Activated CD4-positive, alpha-beta T cell treated with anti-CD3 and anti-CD28 coated beads for 36 hours (primary cell): ENCODE measurements around the gene PARVG. TPM values are rescaled to one million over a fixed set of nuclear protein-coding genes. Genes with fewer than 3 reads are reported as not detected.

Source experiments
- ATAC-seq: fragments of 200-7000 bp; cut with Tn5 transposase; one replicate; pipeline ENCODE4 v1.10.0; 2021; ENCODE audit warnings: mild to moderate bottlenecking, moderate library complexity
- CTCF ChIA-PET: fragments of 350-600 bp; sonication (Branson Sonifier 250); formaldehyde crosslinking; loops from one replicate; lab custom pipeline; 2021; ENCODE audit warnings: antibody characterized with exemption; lab: Charles Lee
- POLR2A ChIA-PET: fragments of 350-600 bp; sonication (Branson Sonifier 250); formaldehyde crosslinking; loops from one replicate; lab custom pipeline; 2021; ENCODE audit warnings: antibody characterized with exemption, inconsistent platforms; lab: Charles Lee
- DNase-seq: peaks from one replicate; pipeline ENCODE4 v3.0.0-alpha.2; 2020
- H3K27ac Mint-ChIP-seq: one replicate; pipeline ENCODE4 v1.8.0; 2021; ENCODE audit warnings: mixed read lengths
- H3K27me3 Mint-ChIP-seq: one replicate; pipeline ENCODE4 v1.8.0; 2021; ENCODE audit warnings: mixed read lengths
- H3K36me3 Mint-ChIP-seq: one replicate; pipeline ENCODE4 v1.8.0; 2021; ENCODE audit warnings: low read depth, mixed read lengths
- H3K4me1 Mint-ChIP-seq: one replicate; pipeline ENCODE4 v1.8.0; 2021; ENCODE audit warnings: mixed read lengths
- H3K4me3 Mint-ChIP-seq: one replicate; pipeline ENCODE4 v1.8.0; 2021; ENCODE audit warnings: mild to moderate bottlenecking, moderate library complexity, mixed read lengths
- H3K9me3 Mint-ChIP-seq: one replicate; pipeline ENCODE4 v1.8.0; 2021; ENCODE audit warnings: low read depth, mixed read lengths
- intact Hi-C, 2 experiments: fragments of 100-400 bp; cut with DNase I in 1 of 2; cut with micrococcal nuclease in 1 of 2; formaldehyde crosslinking; loops; one replicate each; pipeline versions ENCODE4 v1.14.2 to v1.15.1; 2022 to 2024; cut with DNase I, micrococcal nuclease
- total RNA-seq, 2 experiments: library from RNA; stranded (reverse); gene quantifications; one replicate each; pipeline ENCODE4 v1.2.3, GENCODE V29; 2021

The PARVG gene
- total RNA-seq, 2 experiments from 2014 or later: 61.7 to 74.3 TPM

DNA sequence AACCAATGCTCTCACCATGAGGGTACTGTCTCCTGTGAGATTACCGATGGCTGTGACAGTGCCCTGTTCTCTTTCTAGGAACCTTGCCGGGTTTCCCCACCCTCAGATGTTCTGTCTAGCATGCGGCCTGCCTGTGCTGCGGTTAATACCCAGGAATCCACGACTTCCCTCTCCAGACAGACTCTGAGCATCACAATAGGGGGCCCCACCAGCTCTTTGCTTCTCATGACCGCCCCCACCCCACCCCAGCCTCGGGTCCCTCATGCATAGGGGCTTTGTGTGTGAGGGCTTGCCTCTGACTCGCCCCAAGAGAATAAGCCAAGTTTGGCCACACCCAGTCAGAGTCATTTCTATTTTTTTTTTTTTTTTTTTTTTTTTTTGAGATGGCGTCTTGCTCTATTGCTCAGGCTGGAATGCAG is 10.3 kb downstream of the PARVG start:
- ChIA-PET POLR2A (no interaction called here), CTCF (interaction anchor here (0.7 kb wide), 2 partner anchors 204 to 313 kb away, joined by 3 to 4 read pairs; no protein-coding TSS in a partner anchor)
- Mint-ChIP-seq H3K4me1 (peaks cover 36% of the 10 kb centered on the region), H3K36me3 (peaks cover 21% of the 10 kb centered on the region), H3K9me3 (no peaks in the 10 kb centered on the region), H3K27me3 (no peaks in the 10 kb centered on the region), H3K4me3 (no peak overlapping the region), H3K27ac (no peak overlapping the region)
- ATAC-seq (peak; percentile 75), DNase-seq (peak; percentile 73)
- intact Hi-C loops: loop anchor here in 1 of 2 experiments (5.0 kb wide), 1 partner anchor 266 kb away; no protein-coding TSS in a partner anchor

DNA sequence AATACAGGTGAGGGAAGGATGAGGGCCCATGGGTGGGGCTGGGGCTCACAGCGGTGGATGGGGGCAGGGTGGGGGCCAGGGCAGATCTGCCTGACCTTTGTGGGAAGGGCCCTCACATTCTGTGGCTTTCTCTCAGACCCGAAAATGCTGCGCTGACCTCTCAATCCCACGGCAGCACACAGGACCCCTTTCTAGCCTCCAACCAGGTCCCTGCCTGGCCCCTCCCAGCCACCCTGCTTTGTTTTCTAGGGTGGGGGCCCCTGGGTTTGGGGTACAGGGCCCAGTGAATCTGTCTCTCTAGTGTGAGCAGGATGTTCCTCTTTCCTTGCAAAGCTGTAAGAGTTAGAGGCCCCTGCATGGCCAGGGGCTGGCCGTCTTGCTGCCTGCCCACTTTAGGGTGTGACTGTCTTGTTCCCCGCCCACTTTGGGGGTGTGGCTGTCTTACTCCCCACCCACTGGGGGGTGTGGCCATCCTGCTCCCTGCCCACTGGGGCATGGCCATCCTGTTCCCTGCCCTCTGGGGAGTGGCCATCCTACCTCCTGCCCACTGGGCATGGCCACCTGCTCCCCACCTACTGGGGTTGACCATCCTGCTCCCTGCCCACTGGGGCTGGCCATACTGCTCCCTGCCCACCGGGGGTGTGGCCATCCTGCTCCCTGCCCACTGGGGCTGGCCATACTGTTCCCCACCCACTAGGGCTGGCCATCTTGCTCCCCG is 11.5 kb downstream of the PARVG start:
- intact Hi-C loops: loop anchor here in 1 of 2 experiments (5.0 kb wide), 1 partner anchor 265 kb away; no protein-coding TSS in a partner anchor
- Mint-ChIP-seq H3K9me3 (no peaks in the 10 kb centered on the region), H3K27me3 (no peaks in the 10 kb centered on the region), H3K4me1 (peaks cover 36% of the 10 kb centered on the region), H3K27ac (peak overlapping the region; percentile 37), H3K36me3 (peaks cover 16% of the 10 kb centered on the region), H3K4me3 (no peak overlapping the region)
- ATAC-seq: peak; percentile 34
- ChIA-PET POLR2A (no interaction called here), CTCF (no interaction called here)
- DNase-seq: peak; percentile 74

DNA sequence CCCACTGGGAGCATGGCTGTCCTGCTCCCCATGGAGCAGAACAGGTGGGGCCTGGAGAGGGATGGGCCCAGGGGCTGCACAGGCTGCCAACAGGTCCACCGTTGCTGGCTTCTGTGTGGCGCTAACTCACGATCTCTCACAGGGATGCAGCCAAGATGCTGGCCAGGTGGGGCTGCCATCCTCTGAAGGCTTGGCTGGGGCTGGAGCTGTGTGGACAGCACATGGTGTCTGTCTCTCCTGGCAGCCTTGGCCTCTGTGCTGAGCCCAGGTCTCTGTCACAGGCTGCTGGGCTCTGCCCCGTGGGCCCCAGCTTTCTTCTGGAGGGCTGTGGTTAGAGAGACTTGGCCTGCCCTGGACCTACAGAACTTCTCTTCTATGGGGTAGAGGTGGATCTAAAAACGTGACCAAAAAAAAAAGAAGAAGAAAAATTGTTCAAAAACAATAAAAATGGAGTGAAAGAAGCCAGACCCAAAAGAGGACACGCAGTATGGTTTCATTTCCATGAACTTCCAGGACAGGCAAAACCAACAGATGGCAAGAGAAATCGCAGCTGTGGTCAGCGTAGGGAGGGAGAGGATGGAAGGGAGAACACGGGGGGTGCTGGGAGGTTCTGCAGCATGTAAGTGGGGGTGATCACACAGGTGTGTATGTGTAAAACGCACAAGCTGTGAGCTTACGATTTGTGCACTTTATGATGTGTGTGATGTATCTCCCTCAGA is 12.2 kb downstream of the PARVG start:
- Mint-ChIP-seq H3K4me1 (peaks cover 36% of the 10 kb centered on the region), H3K27ac (peak overlapping the region; percentile 37), H3K27me3 (no peaks in the 10 kb centered on the region), H3K4me3 (no peak overlapping the region), H3K9me3 (no peaks in the 10 kb centered on the region), H3K36me3 (peaks cover 16% of the 10 kb centered on the region)
- POLR2A ChIA-PET: interaction anchor here (0.9 kb wide), 1 partner anchor 12 kb away, joined by 3 read pairs; no protein-coding TSS in a partner anchor
- ATAC-seq: peak; percentile 15
- no peak for DNase-seq
- CTCF ChIA-PET: no interaction called here
- intact Hi-C loops: loop anchor here in 1 of 2 experiments (5.0 kb wide), 1 partner anchor 264 kb away; no protein-coding TSS in a partner anchor

DNA sequence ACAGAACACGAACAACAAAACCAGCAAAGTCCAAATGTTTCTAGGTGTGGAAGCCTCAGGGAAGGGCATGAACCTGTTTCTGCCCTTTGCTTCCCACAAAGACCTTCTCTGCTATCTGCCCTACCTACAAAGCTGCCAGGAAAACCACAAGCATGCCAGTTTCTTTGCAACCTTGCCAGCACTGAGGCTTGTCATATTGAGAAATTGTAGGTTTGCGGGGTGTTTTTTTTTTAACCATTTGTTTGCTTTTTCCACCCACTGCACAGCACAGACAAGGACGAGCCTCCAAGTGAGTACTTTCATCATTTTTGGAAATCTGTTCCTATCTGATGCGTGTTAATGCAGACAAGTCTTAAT is 12.8 kb downstream of the PARVG start:
- CTCF ChIA-PET: no interaction called here
- Mint-ChIP-seq H3K27ac (peak overlapping the region; percentile 37), H3K36me3 (peaks cover 21% of the 10 kb centered on the region), H3K27me3 (no peaks in the 10 kb centered on the region), H3K4me1 (peaks cover 36% of the 10 kb centered on the region), H3K4me3 (no peak overlapping the region), H3K9me3 (no peaks in the 10 kb centered on the region)
- ATAC-seq: peak; percentile 50
- intact Hi-C loops: loop anchor here in 1 of 2 experiments (5.0 kb wide), 1 partner anchor 264 kb away; no protein-coding TSS in a partner anchor
- POLR2A ChIA-PET: interaction anchor here (0.9 kb wide), 1 partner anchor 12 kb away, joined by 3 read pairs; no protein-coding TSS in a partner anchor
- peak; percentile 59 for DNase-seq

DNA sequence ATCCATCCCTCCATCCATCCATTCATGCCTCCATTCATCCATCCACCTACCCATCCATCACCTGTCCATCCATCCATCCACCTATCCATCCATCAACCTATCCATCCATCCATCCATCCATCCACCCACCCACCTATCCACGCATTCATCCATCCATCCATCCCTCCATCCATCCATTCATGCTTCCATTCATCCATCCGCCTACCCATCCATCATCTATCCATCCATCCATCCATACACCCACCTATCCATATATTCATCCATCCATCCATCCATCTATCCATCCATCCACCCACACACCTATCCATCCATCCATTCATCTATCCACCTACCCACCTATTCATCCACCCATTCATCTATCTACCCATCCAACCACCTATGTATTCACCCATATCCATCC is 13.8 kb downstream of the PARVG start:
- intact Hi-C loops: loop anchor here in 1 of 2 experiments (5.0 kb wide), 1 partner anchor 263 kb away; no protein-coding TSS in a partner anchor
- Mint-ChIP-seq H3K27ac (no peak overlapping the region), H3K36me3 (peaks cover 29% of the 10 kb centered on the region), H3K4me1 (peaks cover 36% of the 10 kb centered on the region), H3K27me3 (no peaks in the 10 kb centered on the region), H3K4me3 (no peak overlapping the region), H3K9me3 (no peaks in the 10 kb centered on the region)
- CTCF ChIA-PET: interaction anchor here (0.7 kb wide), 1 partner anchor 17 kb away, joined by 3 read pairs; no protein-coding TSS in a partner anchor
- no peak for ATAC-seq
- no peak for DNase-seq
- POLR2A ChIA-PET: no interaction called here

DNA sequence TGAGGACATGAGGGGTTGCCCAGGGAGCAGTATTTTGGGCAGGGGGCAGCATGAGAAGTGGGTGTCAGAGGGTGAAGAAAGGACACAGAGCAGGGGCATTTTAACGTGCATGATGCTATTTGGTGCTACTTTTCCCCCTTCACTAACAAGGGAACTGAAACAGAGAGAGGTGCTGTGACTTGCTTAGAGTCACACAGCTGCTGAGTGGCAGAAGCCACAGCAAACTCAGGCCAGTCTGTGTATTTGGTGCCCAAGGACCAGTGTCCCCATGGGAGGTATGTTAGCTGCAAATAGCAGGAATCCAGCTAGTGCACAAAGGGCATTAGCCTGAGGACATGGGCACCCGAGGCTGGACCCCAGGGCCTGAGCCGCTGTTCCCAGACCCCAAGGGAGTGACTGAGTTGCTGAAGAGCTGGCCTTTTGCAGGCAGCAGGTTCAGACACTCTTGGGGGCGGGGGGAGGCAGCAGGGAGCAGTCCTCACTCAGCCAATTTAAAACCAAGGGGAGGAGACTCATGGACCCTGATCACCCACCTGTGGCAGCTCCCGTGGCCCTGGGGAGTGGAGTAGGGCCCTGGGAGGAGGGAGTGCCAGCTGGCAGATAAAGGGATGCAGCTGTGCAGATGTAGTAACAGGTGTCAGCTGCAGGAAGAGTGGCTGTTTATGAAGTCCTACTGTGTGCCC is 14.6 kb downstream of the PARVG start:
- Mint-ChIP-seq H3K27me3 (no peaks in the 10 kb centered on the region), H3K4me1 (peaks cover 36% of the 10 kb centered on the region), H3K9me3 (no peaks in the 10 kb centered on the region), H3K36me3 (peaks cover 29% of the 10 kb centered on the region), H3K4me3 (no peak overlapping the region), H3K27ac (no peak overlapping the region)
- DNase-seq: no peak
- ChIA-PET POLR2A (no interaction called here), CTCF (interaction anchor here (0.7 kb wide), 1 partner anchor 18 kb away, joined by 3 read pairs; no protein-coding TSS in a partner anchor)
- intact Hi-C loops: no loop called here
- no peak for ATAC-seq

GRCh38 chr22:44196241-44196640 is 15.5 kb downstream of the PARVG start:
- Mint-ChIP-seq H3K9me3 (no peaks in the 10 kb centered on the region), H3K27me3 (no peaks in the 10 kb centered on the region), H3K27ac (no peak overlapping the region), H3K4me1 (peaks cover 32% of the 10 kb centered on the region), H3K4me3 (no peak overlapping the region), H3K36me3 (peaks cover 29% of the 10 kb centered on the region)
- intact Hi-C loops: no loop called here
- ATAC-seq: no peak
- POLR2A ChIA-PET: interaction anchor here (0.6 kb wide), 1 partner anchor 12 kb away, joined by 6 read pairs; no protein-coding TSS in a partner anchor
- no peak for DNase-seq
- CTCF ChIA-PET: no interaction called here

DNA sequence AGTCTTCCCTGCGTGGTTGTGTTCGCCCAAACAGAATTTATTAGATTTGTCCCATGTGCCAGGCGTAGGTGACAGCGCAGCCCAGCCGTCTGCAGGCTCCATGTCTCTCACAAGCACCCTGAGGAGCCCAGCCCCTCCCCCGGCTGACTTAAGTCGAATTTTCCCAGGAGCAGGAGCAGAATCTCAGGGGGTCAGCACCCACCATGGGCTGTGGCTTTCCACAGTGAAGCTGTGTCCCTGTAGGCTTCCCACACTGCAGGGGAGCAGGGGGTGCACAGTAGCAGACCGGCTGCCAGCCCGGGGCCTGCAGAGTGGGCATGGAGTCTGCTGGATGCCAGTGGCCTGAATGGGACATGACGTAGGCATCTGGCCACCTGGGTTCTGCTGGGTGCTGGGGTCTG is 16.0 kb downstream of the PARVG start:
- peaks cover 29% of the 10 kb centered on the region for H3K36me3 Mint-ChIP-seq
- intact Hi-C loops: no loop called here
- DNase-seq (no peak), ATAC-seq (no peak)
- POLR2A ChIA-PET: no interaction called here
- peaks cover 28% of the 10 kb centered on the region for H3K4me1 Mint-ChIP-seq
- H3K9me3 Mint-ChIP-seq: no peaks in the 10 kb centered on the region
- H3K4me3 Mint-ChIP-seq: no peak overlapping the region
- CTCF ChIA-PET: no interaction called here
- H3K27ac Mint-ChIP-seq: no peak overlapping the region
- H3K27me3 Mint-ChIP-seq: no peaks in the 10 kb centered on the region

DNA sequence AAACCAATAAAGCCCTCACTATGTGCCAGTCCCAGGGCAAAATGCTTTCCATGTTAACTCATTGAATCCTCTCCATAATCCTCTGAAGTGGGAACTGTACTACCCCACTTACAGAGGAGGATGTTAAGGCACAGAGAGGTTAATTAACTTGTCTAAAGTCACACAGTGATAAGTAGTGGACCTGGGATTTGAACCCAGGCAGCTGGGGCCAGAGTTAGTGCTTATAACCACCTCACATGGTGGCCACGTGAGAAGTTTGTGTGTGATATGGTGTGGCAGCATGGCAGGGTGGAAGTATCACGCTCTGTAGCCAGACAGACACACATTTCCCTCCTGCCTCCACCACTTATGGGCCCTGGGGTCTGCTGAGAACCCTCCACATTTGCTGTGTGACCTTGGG is 16.5 kb downstream of the PARVG start:
- intact Hi-C loops: no loop called here

GRCh38 chr22:44199164-44199563 is 18.4 kb downstream of the PARVG start:
- POLR2A ChIA-PET: no interaction called here
- CTCF ChIA-PET: no interaction called here

More for the DNA sequence above, 16.5 kb downstream of the PARVG start:
- ChIA-PET POLR2A (no interaction called here), CTCF (no interaction called here)
- H3K9me3 Mint-ChIP-seq: no peaks in the 10 kb centered on the region
- H3K27me3 Mint-ChIP-seq: no peaks in the 10 kb centered on the region
- ATAC-seq: no peak
- H3K27ac Mint-ChIP-seq: no peak overlapping the region
- peaks cover 23% of the 10 kb centered on the region for H3K4me1 Mint-ChIP-seq
- DNase-seq: no peak
- H3K4me3 Mint-ChIP-seq: no peak overlapping the region
- peaks cover 29% of the 10 kb centered on the region for H3K36me3 Mint-ChIP-seq

GRCh38 chr22:44199866-44200265 is 19.1 kb downstream of the PARVG start:
- Mint-ChIP-seq H3K36me3 (peaks cover 20% of the 10 kb centered on the region), H3K4me1 (no peaks in the 10 kb centered on the region), H3K27me3 (no peaks in the 10 kb centered on the region), H3K27ac (no peak overlapping the region), H3K9me3 (no peaks in the 10 kb centered on the region), H3K4me3 (no peak overlapping the region)
- ChIA-PET CTCF (no interaction called here), POLR2A (no interaction called here)
- ATAC-seq (no peak), DNase-seq (no peak)
- intact Hi-C loops: no loop called here

More at GRCh38 chr22:44199164-44199563, 18.4 kb downstream of the PARVG start:
- Mint-ChIP-seq H3K4me3 (no peak overlapping the region), H3K9me3 (no peaks in the 10 kb centered on the region), H3K4me1 (peaks cover 7% of the 10 kb centered on the region), H3K36me3 (peaks cover 27% of the 10 kb centered on the region), H3K27ac (no peak overlapping the region), H3K27me3 (no peaks in the 10 kb centered on the region)
- intact Hi-C loops: no loop called here
- ATAC-seq (no peak), DNase-seq (no peak)
